ENCODE measurements around the gene PTPN1. TPM values are rescaled to one million over a fixed set of nuclear protein-coding genes. Genes with fewer than 3 reads are reported as not detected.
"Not testable (repeated sequence)": the region's sequence is repeated elsewhere in the genome, so short reads cannot be mapped to it uniquely, and the experiment has no call there.

The PTPN1 gene
- total and polyA plus RNA-seq, 10 of the 15 experiments (the other 5 are each of a cell fraction or from before 2014, with no cell fraction given), result 15.9 to 74.7 (median 43.9) TPM

- POLR2A ChIA-PET, result no interaction called here
- intact Hi-C loops (cut with micrococcal nuclease; ENCODE audit: unreplicated experiment), result no loop called here
- RAD21 ChIA-PET (ENCODE audit: unreplicated experiment), result no interaction called here
- SMC1A ChIA-PET (ENCODE audit: uncharacterized antibody, unreplicated experiment), result no interaction called here
- H3K27me3 ChIP-seq (replicated peaks in 1 of 2; ENCODE audit: control insufficient read depth in 2 of 2, insufficient read depth in 2 of 2, low read length in 1 of 2), result no peaks in the 10 kb centered on the region
- H3K9ac ChIP-seq (ENCODE audit: control insufficient read depth, insufficient read depth, low read length), result no peak overlapping the region
- H3K9me3 ChIP-seq (replicated peaks; ENCODE audit: control insufficient read depth, insufficient read depth, low read length), result no peaks in the 10 kb centered on the region
- H3K4me2 ChIP-seq (ENCODE audit: control insufficient read depth, insufficient read depth), result no peak overlapping the region
- DNase-seq (ENCODE audit: low read depth, low spot score), result no peak
- ATAC-seq, result no peak
- H3K4me3 ChIP-seq, result no peak overlapping the region
- H2AFZ ChIP-seq (ENCODE audit: control insufficient read depth, low read depth, low read length), result no peak overlapping the region
- H3K36me3 ChIP-seq (ENCODE audit: control insufficient read depth in 2 of 2, insufficient read depth in 2 of 2, low read length in 1 of 2), result no peaks in the 10 kb centered on the region
- H3K79me2 ChIP-seq (ENCODE audit: control insufficient read depth, insufficient read depth, low read length), result no peaks in the 10 kb centered on the region
- CTCF ChIA-PET, result interaction anchor here (0.6 to 1.6 kb wide), 4 partner anchors 9 to 261 kb away, joined by 3 to 8 read pairs (median 3); no protein-coding TSS in a partner anchor
- peaks cover 9% of the 10 kb centered on the region; the same call in 1 of the 2 replicates for H3K4me1 ChIP-seq (ENCODE audit: control insufficient read depth, insufficient read depth, low read length)
- H4K20me1 ChIP-seq (ENCODE audit: control insufficient read depth, insufficient read depth), result no peaks in the 10 kb centered on the region
- no peak for FAIRE-seq
- WGBS (ENCODE audit: insufficient coverage, insufficient replicate concordance, low lambda C conversion rate, missing lambda C conversion rate), result 53% methylated on average over 22 of the region's 22 CpGs
- TF ChIP-seq RAD21 (IDR thresholded peaks at IDR 0.05; ENCODE audit: insufficient read depth, low read depth, low read length) (no peak), PML (IDR thresholded peaks at IDR 0.05; ENCODE audit: low read length) (no peak)
- H3K27ac ChIP-seq (ENCODE audit: control insufficient read depth, insufficient read depth), result no peak overlapping the region
- BruUV-seq (replicated peaks), result no TSS peak
- in situ Hi-C loops (cut with MboI), result no loop called here
These were observed 87.3 kb downstream of the PTPN1 start for GRCh38 chr20:50597406-50597969.

- Histone ChIP-seq H3K27me3 (replicated peaks in 1 of 2; ENCODE audit: control insufficient read depth in 2 of 2, insufficient read depth in 2 of 2, low read length in 1 of 2) (no peaks in the 10 kb centered on the region), H4K20me1 (ENCODE audit: control insufficient read depth, insufficient read depth) (no peaks in the 10 kb centered on the region), H3K27ac (ENCODE audit: control insufficient read depth, insufficient read depth) (no peak overlapping the region), H3K36me3 (ENCODE audit: control insufficient read depth in 2 of 2, insufficient read depth in 2 of 2, low read length in 1 of 2) (no peaks in the 10 kb centered on the region), H3K4me1 (ENCODE audit: control insufficient read depth, insufficient read depth, low read length) (peaks cover 9% of the 10 kb centered on the region; the same call in 1 of the 2 replicates), H3K4me3 (no peak overlapping the region), H3K4me2 (ENCODE audit: control insufficient read depth, insufficient read depth) (no peak overlapping the region), H3K9me3 (replicated peaks; ENCODE audit: control insufficient read depth, insufficient read depth, low read length) (no peaks in the 10 kb centered on the region; the same call in 2 of the 3 replicates), H3K9ac (ENCODE audit: control insufficient read depth, insufficient read depth, low read length) (no peak overlapping the region), H3K79me2 (ENCODE audit: control insufficient read depth, insufficient read depth, low read length) (no peaks in the 10 kb centered on the region), H2AFZ (ENCODE audit: control insufficient read depth, low read depth, low read length) (no peak overlapping the region)
- 43% methylated on average over 7 of the region's 7 CpGs for WGBS (ENCODE audit: insufficient coverage, insufficient replicate concordance, low lambda C conversion rate, missing lambda C conversion rate)
- TF ChIP-seq CHD2 (IDR thresholded peaks at IDR 0.05; ENCODE audit: borderline replicate concordance, low read depth, low read length), result no peak
- ChIA-PET POLR2A (no interaction called here), RAD21 (ENCODE audit: unreplicated experiment) (no interaction called here), SMC1A (ENCODE audit: uncharacterized antibody, unreplicated experiment) (no interaction called here), CTCF (interaction anchor here (0.7 to 1.6 kb wide), 2 partner anchors 9 to 13 kb away, joined by 3 read pairs; no protein-coding TSS in a partner anchor)
- intact Hi-C loops (cut with micrococcal nuclease; ENCODE audit: unreplicated experiment) (no loop called here), in situ Hi-C loops (cut with MboI) (no loop called here)
- FAIRE-seq (no peak), DNase-seq (ENCODE audit: low read depth, low spot score) (no peak), ATAC-seq (no peak)
- no TSS peak for BruUV-seq (replicated peaks)
These were observed 87.9 kb downstream of the PTPN1 start for GRCh38 chr20:50598074-50598473.

GRCh38 chr20:50598768-50599167, 88.6 kb downstream of the PTPN1 start:
- H3K4me3 ChIP-seq; H3K9me3 ChIP-seq (replicated peaks; ENCODE audit: control insufficient read depth, insufficient read depth, low read length); H3K4me1 ChIP-seq (ENCODE audit: control insufficient read depth, insufficient read depth, low read length); H4K20me1 ChIP-seq (ENCODE audit: control insufficient read depth, insufficient read depth); POLR2A ChIA-PET; in situ Hi-C loops (cut with MboI); DNase-seq (ENCODE audit: low read depth, low spot score); intact Hi-C loops (cut with micrococcal nuclease; ENCODE audit: unreplicated experiment); H3K9ac ChIP-seq (ENCODE audit: control insufficient read depth, insufficient read depth, low read length); H3K79me2 ChIP-seq (ENCODE audit: control insufficient read depth, insufficient read depth, low read length); H3K27me3 ChIP-seq (replicated peaks in 1 of 2; ENCODE audit: control insufficient read depth in 2 of 2, insufficient read depth in 2 of 2, low read length in 1 of 2); H2AFZ ChIP-seq (ENCODE audit: control insufficient read depth, low read depth, low read length); FAIRE-seq; ATAC-seq; H3K4me2 ChIP-seq (ENCODE audit: control insufficient read depth, insufficient read depth); BruUV-seq (replicated peaks); SMC1A ChIA-PET (ENCODE audit: uncharacterized antibody, unreplicated experiment); H3K36me3 ChIP-seq (ENCODE audit: control insufficient read depth in 2 of 2, insufficient read depth in 2 of 2, low read length in 1 of 2); H3K27ac ChIP-seq (ENCODE audit: control insufficient read depth, insufficient read depth); RAD21 ChIA-PET (ENCODE audit: unreplicated experiment): not testable (repeated sequence)
- CTCF ChIA-PET, result interaction anchor here (0.6 to 1.7 kb wide), 4 partner anchors 10 to 151 kb away, joined by 3 to 9 read pairs (median 4); no protein-coding TSS in a partner anchor
- 72% methylated on average over 4 of the region's 5 CpGs for WGBS (ENCODE audit: insufficient coverage, insufficient replicate concordance, low lambda C conversion rate, missing lambda C conversion rate)

All from GM12878 (cell line).